GM19023 (cell line): Measurements from ENCODE around the gene NCSTN.

Source experiments
- ATAC-seq: cut with Tn5 transposase; IDR thresholded peaks from one replicate; pipeline ENCODE4 v1.9.1; 2021; ENCODE audit warnings: mild to moderate bottlenecking, moderate library complexity; ENCODE audit not compliant: unreplicated experiment

The NCSTN gene

DNA sequence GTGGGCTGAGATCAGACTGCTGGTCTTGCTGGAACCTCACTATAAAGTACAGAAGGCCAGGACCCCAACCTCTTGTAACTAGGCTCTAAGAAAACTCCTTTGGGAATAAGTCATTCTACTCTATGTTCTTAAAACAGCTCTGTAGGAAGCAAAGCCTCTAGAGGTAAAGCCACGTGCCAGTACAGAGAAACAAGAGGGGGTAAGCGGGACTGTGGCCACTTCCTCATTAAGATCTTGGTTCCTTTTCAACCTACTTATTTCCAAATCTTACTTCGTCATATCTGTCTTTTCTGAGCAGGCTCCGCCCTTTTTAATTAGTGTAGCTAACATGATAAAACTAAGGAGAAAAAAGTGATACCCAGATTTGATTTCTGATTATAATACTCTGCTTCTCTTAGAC lies 3.8 kb downstream of the NCSTN start:
- no peak for ATAC-seq

DNA sequence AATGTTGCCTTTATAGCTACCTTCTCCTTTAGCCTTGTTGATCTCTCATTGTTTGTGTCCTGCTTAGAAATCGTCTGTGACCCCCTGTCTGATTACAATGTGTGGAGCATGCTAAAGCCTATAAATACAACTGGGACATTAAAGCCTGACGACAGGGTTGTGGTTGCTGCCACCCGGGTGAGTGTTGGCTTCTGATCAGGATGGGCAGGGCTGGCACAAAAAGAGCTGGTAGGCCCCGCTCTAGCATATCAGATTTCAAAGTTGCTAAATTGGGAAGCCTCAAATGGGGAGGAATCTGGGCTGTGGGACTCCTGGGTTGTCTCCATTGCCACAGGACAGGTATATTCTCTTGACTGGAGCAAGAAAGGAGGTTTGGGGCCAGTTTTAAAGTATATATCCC lies 8.4 kb downstream of the NCSTN start:
- ATAC-seq, result no peak

DNA sequence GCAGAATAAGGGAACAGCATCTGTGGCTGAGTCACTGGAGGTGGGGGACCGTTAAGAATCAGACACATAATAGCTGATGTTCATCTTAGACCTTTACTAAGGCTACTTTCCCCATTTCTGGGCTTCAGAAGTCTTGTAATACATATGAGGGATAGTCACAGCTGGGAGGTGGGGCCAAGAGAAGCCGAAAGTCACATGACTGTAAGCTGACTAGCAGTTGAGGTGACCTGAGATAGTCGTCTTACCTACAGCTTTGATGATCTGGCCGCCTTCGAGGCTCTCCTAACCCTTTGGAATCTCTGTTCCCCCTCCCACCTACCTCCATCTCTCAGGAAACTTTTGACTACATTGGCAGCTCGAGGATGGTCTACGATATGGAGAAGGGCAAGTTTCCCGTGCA lies 9.4 kb downstream of the NCSTN start:
- no peak for ATAC-seq

DNA sequence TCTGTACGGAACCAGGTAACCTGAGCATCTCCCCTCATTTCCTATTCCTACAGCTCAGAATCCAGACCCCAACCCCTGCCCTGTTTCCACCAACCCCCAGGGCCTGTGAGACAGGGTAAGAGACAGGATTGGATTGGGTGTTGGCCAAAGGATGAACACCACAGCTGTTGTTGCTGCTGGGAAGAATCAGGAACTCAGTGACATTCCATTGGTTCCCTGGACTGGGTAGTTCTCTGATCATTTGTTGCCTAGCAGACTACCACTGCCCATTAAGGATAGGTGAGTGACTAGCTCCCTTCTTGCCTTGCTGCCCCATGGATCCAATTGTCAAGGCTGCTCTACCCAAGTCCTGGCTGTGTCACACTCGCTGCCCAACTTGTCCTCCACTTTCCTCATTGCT lies 10.0 kb downstream of the NCSTN start:
- no peak for ATAC-seq

DNA sequence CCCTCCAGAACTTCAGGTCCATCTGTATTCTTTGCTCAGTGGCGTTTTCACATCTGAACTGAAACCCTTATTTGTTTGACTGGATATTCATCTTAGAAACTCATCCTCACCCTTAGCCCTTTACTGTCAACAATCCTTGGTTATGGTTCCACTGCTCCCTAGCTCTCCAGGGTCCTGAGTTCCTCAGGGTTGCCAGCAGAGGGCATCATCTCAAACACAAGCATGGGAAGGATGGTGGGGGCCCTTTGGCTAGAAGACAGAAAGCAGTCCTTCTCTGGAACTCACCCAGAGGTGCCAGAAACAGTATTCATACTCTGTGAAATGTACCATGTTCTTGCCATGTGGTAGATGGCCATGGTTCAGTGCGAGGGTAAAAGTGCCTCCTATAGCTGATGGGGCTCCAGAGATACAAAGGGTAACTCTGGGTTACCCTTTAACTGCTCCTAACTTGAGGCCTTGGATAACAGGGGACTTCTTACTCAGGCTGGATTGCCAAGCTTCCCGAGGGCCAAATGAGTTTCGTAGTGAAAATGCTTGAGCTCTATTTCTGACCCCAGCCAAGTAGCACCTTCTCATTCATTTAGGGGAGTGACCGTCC lies 11.3 kb downstream of the NCSTN start:
- no peak for ATAC-seq

DNA sequence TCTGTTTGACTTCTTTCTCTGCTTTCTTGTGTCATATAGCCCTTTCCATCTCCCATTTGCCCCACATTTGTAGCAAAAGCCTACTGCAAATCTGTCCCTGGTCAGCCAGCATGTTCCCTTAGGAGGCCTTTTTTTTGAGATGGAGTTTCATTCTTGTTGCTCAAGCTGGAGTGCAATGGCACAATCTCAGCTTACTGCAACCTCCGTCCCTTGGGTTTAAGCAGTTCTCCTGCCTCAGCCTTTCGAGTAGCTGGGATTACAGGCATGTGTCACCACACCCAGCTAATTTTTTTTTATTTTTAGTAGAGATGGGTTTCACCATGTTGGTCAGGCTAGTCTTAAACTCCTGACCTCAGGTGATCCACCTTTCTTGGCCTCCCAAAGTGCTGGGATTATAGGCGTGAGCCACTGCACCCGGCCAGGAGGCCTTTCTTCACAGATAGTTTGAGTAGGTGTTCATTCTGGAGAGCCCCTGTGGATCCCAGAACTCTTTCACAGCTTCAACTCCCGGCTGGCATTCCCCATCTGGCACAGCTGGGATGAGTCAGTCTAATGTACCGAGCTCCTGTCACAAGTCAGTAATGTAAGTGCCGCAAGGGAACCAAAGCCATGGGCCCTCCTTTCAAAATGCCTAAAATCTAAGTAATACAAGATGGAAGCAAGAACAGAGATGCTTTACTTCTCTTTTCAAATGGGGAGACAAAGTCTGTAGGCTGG lies 14.3 kb downstream of the NCSTN start:
- no peak for ATAC-seq

DNA sequence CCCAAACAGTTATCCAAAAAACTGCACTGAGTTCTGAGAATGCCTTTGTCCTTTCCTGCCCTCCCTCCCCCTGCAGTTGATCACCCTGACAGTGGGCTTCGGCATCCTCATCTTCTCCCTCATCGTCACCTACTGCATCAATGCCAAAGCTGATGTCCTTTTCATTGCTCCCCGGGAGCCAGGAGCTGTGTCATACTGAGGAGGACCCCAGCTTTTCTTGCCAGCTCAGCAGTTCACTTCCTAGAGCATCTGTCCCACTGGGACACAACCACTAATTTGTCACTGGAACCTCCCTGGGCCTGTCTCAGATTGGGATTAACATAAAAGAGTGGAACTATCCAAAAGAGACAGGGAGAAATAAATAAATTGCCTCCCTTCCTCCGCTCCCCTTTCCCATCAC lies 14.9 kb downstream of the NCSTN start:
- no peak for ATAC-seq

DNA sequence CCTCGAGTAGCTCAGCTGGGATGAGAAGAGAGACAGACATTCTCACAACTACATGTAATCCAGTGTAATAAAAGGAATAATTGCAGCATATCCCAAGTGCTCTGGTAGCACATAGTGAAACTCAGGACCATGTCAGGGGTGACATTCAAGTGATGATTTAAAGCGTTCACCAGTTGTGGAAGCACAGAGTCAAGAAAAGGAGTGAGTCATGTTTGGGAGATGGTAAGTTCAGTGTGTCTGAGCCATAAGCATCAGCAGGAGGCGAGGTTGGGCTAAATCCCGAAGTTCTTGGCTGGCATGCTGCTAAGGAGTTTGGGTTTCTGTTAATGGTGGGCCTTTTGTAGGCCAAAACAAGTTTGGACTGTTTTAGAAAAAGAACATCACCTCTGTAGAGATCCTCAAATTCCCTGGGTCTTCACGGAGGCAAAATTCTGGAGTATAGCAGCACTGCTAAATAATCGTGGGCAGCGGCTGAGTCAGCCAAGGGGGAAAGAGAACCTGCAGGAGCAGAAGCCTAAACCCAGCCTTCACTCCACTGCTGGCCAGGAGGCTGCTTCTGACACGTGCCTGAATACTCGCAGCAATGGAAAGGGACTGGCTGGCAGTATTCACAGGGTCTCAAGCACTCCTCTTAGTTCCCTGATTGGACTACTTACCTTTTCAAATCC lies 16.5 kb downstream of the NCSTN start:
- no peak for ATAC-seq

DNA sequence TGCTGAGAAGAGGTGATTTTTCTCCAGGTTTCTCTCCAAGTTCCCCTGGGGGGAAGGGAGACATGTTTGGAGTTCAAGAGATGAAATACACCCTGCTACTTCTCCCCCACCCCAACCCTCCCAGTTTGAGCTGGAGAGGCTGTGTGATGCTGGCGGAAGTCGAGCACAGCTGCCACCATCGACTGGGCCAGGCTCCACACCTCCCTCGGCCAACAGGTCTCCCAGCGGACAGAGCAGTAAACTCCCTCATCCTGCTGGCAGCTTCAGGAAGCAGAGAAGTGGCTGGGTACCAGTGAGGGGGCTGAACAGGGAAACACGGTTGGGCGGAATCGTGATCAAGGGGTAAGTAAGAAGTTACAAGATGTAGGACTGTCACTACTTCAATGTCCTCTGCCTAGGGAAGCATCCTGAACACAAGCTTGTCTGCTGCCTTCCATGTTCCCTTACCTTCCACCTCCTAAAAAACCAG lies 17.1 kb downstream of the NCSTN start:
- ATAC-seq, result no peak

DNA sequence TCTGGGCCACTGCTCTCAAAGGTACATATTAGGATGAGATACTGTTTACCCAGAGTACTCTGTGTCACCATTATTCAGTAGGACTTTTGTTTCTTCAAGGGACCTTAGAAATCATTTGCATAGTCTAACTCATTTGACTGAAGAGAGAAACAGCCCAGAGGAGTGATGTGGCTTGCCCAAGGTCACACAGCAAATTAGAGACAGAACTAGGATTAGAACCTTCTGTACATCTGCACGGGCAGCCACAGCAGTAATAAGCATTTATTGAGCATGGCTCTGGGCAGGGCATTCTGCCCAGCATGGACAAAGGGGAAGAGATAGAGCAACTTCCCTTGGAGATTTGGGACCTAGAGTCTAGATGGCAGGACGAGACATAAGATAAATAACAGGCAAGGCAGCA lies 18.0 kb downstream of the NCSTN start:
- ATAC-seq, result no peak

DNA sequence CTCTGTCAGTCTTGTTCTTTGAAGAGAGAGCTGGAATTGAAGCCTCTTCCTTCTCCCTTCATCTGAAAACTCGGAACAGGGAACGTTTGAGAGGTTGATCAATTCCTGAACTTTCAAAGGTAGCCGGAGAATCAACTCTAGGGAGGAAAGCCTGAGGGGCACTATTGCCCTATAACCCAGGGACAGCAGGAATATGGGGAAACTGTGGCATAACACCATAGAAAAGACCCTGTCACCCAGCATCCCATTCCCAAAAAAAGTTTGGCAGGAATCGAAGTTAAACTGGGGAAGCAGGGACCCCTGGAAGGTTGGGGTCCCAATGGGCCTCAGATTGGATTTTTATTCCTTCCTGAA lies 18.6 kb downstream of the NCSTN start:
- no peak for ATAC-seq

DNA sequence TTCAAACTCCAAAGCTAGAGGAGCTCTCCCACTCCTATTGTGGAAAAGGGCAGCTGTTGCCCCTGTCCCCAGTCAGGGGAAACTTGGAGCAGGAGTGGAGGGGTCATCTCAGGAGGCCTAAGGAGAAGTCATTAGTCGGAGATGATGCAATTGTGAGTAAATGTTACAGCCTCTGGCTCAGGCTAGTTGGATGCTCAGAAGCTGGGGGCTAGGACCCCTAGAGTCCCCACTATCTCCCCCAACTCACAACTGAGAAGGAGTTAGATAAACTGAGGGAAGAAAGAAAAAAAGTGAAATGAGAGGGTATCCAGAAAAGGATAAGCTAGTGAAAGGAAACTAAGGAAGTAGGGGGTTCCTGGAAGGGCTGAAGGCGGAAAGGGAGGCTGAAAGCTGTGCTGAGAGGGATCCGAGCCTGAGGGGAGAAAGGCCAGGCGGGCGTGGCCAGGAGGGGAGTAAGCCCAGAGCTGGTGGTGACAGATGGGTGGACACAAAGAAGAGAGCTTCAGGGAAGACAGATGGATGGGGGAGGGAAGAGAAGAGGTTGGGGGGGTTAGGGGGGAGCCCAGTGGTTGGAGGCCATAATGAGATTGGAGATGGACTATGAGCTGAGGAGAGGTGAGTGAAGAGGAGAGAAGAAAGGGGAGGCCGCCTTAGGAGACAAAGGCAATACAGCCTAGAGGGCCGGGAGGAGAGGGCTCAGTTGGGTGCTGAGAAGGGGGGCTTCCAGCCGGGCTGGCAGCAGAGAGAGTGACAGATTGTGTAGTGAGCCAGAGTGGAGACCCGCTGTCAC lies 19.2 kb downstream of the NCSTN start:
- ATAC-seq, result no peak

DNA sequence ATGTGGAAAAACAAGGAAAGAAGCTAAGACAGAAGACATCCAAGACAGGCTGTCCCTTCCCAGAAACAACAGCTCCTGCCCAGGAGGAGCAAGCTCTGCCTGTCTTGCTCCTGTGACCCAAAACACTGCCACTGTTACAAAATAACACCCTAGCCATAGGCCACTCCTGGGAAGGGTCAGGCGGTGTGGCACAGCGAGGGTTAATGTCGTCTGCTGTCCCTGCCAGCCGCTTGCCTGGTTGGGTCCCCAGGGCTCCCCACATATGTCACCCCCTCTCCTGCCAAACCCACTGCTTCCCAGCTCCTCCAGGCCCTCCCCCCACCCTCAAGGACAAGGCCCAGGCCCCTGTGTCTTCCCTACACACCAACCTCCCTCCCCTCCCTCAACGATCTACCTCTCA lies 19.8 kb downstream of the NCSTN start:
- no peak for ATAC-seq

DNA sequence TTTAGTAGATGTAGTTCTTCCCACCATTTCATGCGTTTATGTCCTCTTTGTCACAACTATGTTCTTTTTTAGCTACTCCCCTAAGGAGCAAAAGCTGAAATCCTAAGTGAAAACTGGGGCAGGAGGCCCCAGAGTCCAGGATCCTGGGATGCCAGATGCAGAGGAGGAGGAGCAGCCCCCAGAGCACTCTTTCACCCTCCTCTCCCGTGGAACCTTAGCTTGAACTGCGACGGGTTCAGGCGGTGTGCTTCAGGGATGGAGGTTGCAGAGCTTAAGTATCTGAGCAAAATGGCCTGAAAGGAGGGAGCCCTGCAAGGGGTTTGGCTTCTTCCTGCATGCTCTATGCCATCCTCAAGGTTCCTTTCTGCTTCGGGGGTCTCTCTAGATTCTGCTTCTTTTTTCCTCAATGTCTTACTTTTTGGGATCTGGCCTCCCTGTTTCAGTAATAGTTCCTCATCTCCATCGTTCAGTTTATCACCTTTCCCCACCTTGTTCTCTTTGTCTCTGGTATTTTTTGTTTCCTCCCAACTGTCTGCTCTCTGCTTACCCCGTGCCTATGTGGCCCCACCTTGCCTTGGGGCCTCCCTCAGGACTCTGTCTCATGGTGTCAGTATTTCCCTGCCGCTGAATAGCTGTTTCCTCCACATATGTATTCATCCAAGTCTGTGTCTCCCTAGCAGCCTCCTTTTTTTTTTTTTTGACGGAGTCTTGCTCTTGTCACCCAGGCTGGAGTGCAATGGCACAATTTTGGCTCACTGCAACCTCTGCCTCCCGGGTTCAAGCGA lies 21.0 kb downstream of the NCSTN start:
- no peak for ATAC-seq

DNA sequence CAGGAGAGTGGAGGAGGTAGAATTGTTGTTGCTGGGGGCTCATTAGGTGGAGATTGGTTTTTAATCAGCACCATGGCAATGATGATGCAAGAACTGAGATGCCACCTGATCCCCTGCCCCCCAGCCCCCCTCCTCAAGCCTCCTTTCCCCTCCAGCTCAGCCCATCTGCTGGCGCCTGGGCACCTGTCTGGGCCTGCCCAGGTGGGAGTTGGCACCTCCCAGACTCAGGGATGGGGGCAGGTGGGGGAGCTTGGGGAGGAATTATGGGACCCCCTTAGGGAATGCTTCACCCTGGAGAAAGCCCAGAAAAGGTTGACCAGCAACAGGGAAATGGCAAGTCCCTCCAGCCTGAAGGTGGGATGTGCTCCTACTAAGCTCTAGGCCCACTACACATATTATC lies 22.1 kb downstream of the NCSTN start:
- no peak for ATAC-seq

DNA sequence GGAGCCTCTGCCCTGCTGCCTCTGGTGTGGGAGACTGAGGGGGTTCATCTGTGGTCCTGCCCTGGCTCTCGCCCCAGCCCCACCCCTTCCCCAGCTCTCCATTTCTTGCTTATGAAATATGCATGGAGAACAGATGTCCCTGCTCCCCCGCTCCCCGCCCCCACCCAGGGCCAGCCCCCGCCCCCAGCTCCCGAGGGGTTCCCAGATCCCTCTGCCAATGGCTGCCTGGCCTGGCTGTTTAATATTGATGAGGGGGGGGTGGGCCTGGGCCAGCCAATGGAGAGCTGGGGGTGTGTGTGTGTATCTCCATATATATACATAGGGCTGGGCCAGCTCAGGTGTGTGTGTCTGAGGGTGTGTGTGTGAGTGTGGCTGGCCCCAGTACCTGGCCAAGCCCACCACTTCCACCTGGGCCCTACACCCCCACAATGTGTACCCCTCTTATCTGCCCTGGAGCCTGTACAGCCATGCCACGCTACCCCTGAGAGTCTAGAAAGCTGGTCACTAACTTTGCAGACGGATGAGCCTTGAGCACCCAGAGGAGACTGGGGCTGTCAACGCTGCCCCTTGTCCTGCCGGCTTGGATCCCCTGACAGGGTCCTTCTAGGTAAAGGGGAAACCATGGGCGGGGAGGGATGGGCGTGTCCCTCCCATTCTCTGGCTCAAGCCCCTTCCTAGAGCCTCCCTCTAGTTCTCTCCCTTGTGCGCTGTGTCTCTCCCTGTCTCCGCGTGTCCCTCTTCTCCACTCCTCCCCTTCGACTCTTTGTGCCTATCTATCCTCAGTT lies 23.7 kb downstream of the NCSTN start, which contains the start of gene NHLH1:
Gene NHLH1, plus strand, starts transcription at position 341 of the 785 bp plus-strand sequence. CDS start 3,661 bp downstream, outside the sequence.
- ATAC-seq, result no peak

DNA sequence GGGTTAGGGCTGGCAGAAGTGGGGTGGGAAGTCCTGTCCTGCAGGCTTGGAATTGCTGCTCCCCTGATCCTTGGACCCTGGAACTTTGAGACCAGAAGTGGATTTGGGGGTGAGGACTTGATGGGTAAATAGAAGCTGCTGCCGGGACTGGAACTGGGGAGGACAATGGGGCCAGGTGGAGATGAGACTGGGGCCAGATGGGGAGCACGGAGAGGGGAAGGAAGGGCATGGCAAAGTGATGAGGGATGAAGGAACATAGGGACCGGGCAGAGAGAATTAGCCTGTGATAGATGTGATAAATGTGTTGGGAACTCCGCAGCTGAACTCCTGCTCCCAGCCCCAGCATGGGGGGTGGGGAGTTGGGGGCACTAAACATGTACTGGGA lies 24.3 kb downstream of the NCSTN start:
- no peak for ATAC-seq

DNA sequence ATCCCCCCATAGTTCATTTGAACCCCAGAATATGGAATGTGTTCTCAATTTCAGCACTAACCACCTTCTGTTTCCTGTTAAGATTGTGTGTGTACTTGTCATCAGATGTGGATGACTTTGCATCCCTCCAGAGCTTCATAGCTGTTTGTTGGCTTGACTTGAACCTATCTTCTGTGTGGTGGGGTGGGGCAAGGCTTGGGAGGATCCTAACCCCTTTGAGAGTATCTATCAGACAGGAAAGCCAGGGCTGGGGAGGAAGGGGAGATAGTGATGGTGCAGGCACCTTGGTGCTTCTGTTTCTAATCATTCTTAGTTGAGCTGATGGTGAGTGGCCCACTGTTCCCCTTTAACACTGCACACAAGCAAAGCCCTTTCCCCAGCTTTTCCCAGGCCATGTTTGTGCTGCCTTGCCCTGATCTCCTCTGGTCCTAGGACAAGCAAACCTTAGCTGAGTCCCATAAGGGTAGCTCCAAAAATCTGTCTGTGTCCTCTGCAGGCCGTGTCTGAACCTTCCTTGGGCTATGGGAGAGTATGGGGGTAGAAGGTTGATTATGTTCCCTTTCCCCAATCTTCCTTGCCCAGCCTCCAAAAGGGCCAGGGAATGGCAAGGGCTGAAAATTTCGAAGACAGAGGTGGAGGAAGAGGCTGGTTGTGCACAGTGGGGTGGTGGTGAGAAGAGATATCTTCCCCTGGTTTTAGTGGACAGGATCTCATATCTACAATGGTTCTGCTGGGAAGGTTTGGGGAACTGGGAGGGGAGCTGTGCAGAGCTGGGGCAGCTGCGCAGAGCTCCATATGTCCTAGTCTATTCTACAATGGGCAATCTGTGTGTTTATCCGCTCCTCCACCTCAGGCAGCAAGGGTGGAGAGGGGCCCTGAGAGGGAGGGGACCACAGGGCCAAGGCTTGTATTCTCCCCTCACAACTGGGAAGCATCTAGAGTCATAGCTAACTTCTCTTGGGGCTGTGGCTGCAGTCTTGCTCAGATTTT lies 25.0 kb downstream of the NCSTN start:
- ATAC-seq, result no peak

DNA sequence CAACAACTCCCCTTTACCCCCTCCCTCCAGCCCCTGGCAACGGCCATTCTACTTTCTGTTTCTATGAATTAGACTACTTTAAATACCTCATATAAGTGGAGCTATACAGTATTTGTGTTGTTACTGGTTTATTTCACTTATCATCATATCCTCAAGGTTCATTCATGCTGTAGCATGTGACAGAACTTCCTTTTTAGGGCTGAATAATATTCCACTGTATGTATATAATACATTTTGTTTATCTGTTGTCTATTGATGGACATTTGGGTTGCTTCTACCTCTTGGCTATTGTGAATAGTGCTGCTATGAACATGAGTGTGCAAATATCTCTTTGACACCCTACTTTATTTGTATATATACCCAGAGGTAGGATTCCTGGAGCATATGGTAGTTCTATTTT lies 25.9 kb downstream of the NCSTN start:
- no peak for ATAC-seq
